ENCODE data around the gene RIMS4.

- TF ChIP-seq CTCF (IDR thresholded peaks at IDR 0.05), result no peak
- no peak for TF ChIP-seq POLR2A (IDR thresholded peaks at IDR 0.05)
Observed at GRCh38 chr20:44795836-44796235, 14.5 kb downstream of the RIMS4 start.

Data from thyroid gland (tissue), 4 donors.